Heart right ventricle (tissue), 16 donors: ENCODE results near the gene RAD51C. TPM values are rescaled to one million over a fixed set of nuclear protein-coding genes. Genes with fewer than 3 reads are reported as not detected.
A peak's percentile ranks its signal among the peaks of the same experiment; 100 is the strongest.

Experiments
- ATAC-seq, 8 donors: fragments of 200-7000 bp; cut with Tn5 transposase; one replicate each; pipeline ENCODE4 v1.9.1; 2020; ENCODE audit warnings: mild to moderate bottlenecking in 8 of 8, moderate library complexity in 8 of 8, moderate number of reproducible peaks in 1 of 8
- DNase-seq, 2 donors: peaks; one replicate each; pipeline ENCODE4 v3.0.0-alpha.2; 2020
- H3K27ac ChIP-seq, 10 donors: fragments of 200-600 bp; sonication (generic) in 2 of 10; one replicate each; pipeline versions ENCODE4 v1.5.0 to v1.8.0; 2020 to 2022; ENCODE audit warnings: mild to moderate bottlenecking in 3 of 10
- H3K27me3 ChIP-seq, 7 donors: fragments of 200-600 bp; one replicate each; pipeline ENCODE4 v1.8.0; 2021 to 2022; ENCODE audit warnings: mild to moderate bottlenecking in 2 of 7
- H3K36me3 ChIP-seq, 9 donors: fragments of 200-600 bp; sonication (generic) in 1 of 9; one replicate each; pipeline versions ENCODE4 v1.5.0 to v1.8.0; 2020 to 2022; ENCODE audit warnings: mild to moderate bottlenecking in 2 of 9
- H3K4me1 ChIP-seq, 9 donors: fragments of 200-600 bp; sonication (generic) in 1 of 9; one replicate each; pipeline versions ENCODE4 v1.5.0 to v1.8.0; 2020 to 2022; ENCODE audit warnings: mild to moderate bottlenecking in 4 of 9
- H3K4me3 ChIP-seq, 10 donors: fragments of 200-600 bp; sonication (generic) in 2 of 10; one replicate each; pipeline versions ENCODE4 v1.5.0 to v1.8.0; 2020 to 2022; ENCODE audit warnings: mild to moderate bottlenecking in 7 of 10, moderate library complexity in 2 of 10
- H3K9me3 ChIP-seq, 11 donors: fragments of 200-600 bp in 10 of 11; sonication (generic) in 2 of 11; one replicate each; pipeline versions ENCODE4 v1.5.0 to v1.8.0; 2013 to 2022; ENCODE audit warnings: mild to moderate bottlenecking in 2 of 11, control low read depth in 1 of 11, moderate library complexity in 1 of 11
- WGBS, 2 donors: extraction: QIAGEN DNeasy Blood & Tissue Kit; methylation state at CpG; one replicate each; pipeline ENCODE4 v1.1.7; 2013; ENCODE audit warnings: inconsistent platforms in 1 of 2; 5-methylcytosine and 5-hydroxymethylcytosine counted together
- intact Hi-C, 10 donors: fragments of 100-400 bp; cut with DNase I; formaldehyde crosslinking; loops; one replicate each; pipeline versions ENCODE4 v1.11.1 to v1.14.2; 2022
- polyA plus RNA-seq, 2 donors: library from polyadenylated mRNA; stranded (reverse); fragments of 200-250 nt; gene quantifications; one replicate each; pipeline ENCODE4 v1.2.3, GENCODE V29; 2013
- total RNA-seq, 10 donors: library from RNA; stranded (reverse); fragmentation: NEBNext Ultra II Directional in 3 of 10; extraction: Animal tissue kit (Norgen Biotek cat#: 25700) in 3 of 10; gene quantifications; one replicate each; pipeline versions ENCODE4 v1.2.1 to v1.2.4, GENCODE V29; 2021 to 2023
- TF ChIP-seq, protein P1 (sequence below), 9 donors: fragments of 200-600 bp; sonication (generic) in 2 of 9; IDR thresholded peaks; one replicate each; pipeline versions ENCODE4 v1.5.0 to v1.8.0; 2021 to 2022; ENCODE audit warnings: antibody characterized with exemption in 9 of 9, mild to moderate bottlenecking in 5 of 9, moderate library complexity in 1 of 9
- donor health status: Arrhythmogenic right ventricular cardiomyopathy.
- donor health status: ischemic (EF 13 %, LVEDD 7.1; RV severe dilation, severe dysfunction).
- donor health status: healthy with polysubstance abuse.
- donor health status: DM: no; HTN: yes; CAD: no.
- donor health status: DM: no; HTN: no; CAD: no.
- donor health status: ischemic (EF 25% LVEDD 6.9; RV normal size, moderate dysfunction).
- donor health status: ischemic (EF 25% LVEDD 5.7; RV mildly dilated, moderate dysfunction).
- donor health status: healthy.
- donor health status: DM: yes; HTN: yes; CAD: no.
- donor health status: Ischemic cardiomyopathy.
- donor health status: ischemic (EF 35%, LVEDD 5.7; RV mildly dilated, moderate dysfunction).
- donor health status: nonischemic (EF 11% LVEDD 7.7; RV severe dilation, severe dysfunction).
- donor health status: DM: yes; HTN: yes; CAD: no.
- donor health status: PGD.
- donor health status: ischemic (EF 29% LVEDD 5.4; RV normal size, mild dysfunction).
- donor health status: nonischemic (EF 23%, LVEDD 6.1; RV moderate dilation, normal function).

The RAD51C gene
- total and polyA plus RNA-seq, 12 donors, result 19.4 to 40.7 (median 36.2) TPM

DNA sequence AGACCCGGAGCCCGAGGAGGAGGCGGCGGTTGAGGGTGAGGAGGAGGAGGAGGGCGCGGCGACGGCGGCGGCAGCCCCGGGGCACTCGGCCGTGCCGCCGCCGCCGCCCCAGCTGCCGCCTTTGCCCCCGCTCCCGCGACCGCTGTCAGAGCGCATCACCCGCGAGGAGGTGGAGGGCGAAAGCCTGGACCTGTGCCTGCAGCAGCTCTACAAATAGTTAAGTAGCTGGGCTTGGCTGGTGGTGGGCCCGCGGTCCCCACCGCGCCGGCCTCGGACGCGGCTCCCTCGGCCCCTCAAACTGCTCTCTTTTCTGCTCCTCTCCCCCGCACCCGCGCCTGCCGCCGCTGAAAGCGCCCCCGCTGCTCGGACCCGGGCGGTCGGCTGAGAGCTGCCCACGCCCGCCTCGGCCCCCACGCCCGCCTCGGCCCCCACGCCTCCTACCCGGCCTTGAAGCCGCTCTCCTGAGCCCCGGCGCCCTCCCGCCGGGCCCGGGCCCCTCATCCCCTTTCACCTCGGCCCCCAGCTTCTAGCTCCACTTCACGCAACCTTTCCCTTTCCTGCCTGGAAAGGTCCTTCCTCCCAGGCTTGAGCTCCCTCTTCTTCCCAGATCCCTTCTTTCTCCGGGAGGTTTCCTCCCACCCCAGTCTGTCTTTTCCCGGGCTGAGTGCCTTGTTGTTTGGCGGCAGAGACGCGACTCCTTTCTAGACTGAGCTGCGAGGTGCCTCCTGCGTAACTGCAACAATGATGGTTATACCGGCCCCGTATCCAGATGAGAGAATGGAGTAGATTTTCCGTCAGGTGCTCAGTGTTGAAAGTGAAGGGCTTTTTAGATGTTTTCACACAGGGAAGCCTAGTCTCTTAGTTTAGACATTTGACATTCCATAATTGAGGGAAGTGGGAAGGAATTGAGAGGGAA is 64.1 kb downstream of the RAD51C start:
- TF ChIP-seq, protein P1, sequence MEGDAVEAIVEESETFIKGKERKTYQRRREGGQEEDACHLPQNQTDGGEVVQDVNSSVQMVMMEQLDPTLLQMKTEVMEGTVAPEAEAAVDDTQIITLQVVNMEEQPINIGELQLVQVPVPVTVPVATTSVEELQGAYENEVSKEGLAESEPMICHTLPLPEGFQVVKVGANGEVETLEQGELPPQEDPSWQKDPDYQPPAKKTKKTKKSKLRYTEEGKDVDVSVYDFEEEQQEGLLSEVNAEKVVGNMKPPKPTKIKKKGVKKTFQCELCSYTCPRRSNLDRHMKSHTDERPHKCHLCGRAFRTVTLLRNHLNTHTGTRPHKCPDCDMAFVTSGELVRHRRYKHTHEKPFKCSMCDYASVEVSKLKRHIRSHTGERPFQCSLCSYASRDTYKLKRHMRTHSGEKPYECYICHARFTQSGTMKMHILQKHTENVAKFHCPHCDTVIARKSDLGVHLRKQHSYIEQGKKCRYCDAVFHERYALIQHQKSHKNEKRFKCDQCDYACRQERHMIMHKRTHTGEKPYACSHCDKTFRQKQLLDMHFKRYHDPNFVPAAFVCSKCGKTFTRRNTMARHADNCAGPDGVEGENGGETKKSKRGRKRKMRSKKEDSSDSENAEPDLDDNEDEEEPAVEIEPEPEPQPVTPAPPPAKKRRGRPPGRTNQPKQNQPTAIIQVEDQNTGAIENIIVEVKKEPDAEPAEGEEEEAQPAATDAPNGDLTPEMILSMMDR (IDR thresholded peaks at IDR 0.05), result no peak
- H3K27me3 ChIP-seq, result peaks cover 0 to 88% (median 33%) of the 10 kb centered on the region in 7 donors
- ATAC-seq, result peak in 5 of 8 donors; percentile 8 to 43 (median 23)
- H3K4me3 ChIP-seq, result peak overlapping the region; percentile 24 to 65 (median 58)
- peaks cover 0 to 19% (median 16%) of the 10 kb centered on the region in 9 donors for H3K4me1 ChIP-seq
- H3K27ac ChIP-seq, result no peak overlapping the region
- no peaks in the 10 kb centered on the region for H3K9me3 ChIP-seq
- DNase-seq, result no peak
- intact Hi-C loops, result no loop called here
- no peaks in the 10 kb centered on the region for H3K36me3 ChIP-seq
- WGBS, 2 donors, result 2% methylated on average over 50 to 72 of the region's 72 CpGs

DNA sequence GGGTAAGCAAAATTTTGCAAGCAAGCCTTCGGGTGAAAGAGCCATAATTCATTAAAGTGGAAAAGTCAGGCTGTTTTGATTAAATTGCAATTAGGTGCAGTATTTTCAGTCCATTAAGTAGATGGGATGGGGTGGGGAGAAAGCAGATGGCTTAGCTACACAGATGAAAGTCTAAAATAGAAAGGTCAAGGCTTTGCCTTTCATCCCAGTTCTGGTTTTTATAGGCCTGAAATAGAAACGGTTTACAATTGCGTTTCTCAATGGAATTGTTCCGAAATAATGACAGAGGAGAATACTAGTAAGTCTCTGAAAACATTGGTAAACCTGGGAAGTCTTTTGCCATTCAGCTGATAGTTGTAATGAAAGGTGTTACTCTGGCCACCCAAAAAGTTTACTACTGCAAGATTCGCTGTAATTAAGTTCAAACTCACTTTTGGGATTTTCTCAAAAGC is 64.8 kb downstream of the RAD51C start:
- H3K4me3 ChIP-seq, result peak overlapping the region in 8 of 10 donors; percentile 45 to 65 (median 58)

DNA sequence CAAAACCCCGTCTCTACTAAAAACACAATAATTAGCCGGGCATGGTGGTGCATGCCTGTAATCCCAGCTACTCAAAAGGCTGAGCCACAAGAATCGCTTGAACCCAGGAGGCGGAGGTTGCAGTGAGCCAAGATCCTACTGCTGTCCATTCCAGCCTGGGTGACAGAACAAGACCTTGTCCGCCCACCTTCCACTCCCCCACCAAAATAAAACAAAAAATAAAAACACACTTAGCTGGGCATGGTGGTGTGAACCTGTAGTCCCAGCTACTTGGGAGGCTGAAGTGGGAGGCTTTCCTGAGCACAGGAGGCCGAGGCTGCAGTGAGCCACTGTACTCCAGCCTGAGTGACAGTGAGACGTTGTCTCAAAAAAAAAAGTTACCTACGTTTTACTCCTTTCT is 66.5 kb downstream of the RAD51C start:
- DNase-seq (no peak), ATAC-seq (no peak)
- Histone ChIP-seq H3K4me1 (peaks cover 0 to 19% (median 16%) of the 10 kb centered on the region in 9 donors), H3K4me3 (no peak overlapping the region), H3K36me3 (no peaks in the 10 kb centered on the region), H3K27ac (no peak overlapping the region), H3K9me3 (no peaks in the 10 kb centered on the region), H3K27me3 (peaks cover 0 to 76% (median 38%) of the 10 kb centered on the region in 7 donors)
- WGBS, 2 donors, result 91 to 94% methylated on average over 8 of the region's 8 CpGs
- TF ChIP-seq, protein P1 (IDR thresholded peaks at IDR 0.05), result no peak
- intact Hi-C loops, result no loop called here

More for the DNA sequence above, 64.8 kb downstream of the RAD51C start:
- intact Hi-C loops, result no loop called here
- peaks cover 0 to 89% (median 38%) of the 10 kb centered on the region in 7 donors for H3K27me3 ChIP-seq
- ATAC-seq (no peak), DNase-seq (no peak)
- H3K4me1 ChIP-seq, result peaks cover 0 to 19% (median 16%) of the 10 kb centered on the region in 9 donors
- WGBS, 2 donors, result 49 to 59% methylated on average over 5 of the region's 5 CpGs
- H3K27ac ChIP-seq, result no peak overlapping the region
- H3K9me3 ChIP-seq, result no peaks in the 10 kb centered on the region
- no peaks in the 10 kb centered on the region for H3K36me3 ChIP-seq
- TF ChIP-seq, protein P1 (IDR thresholded peaks at IDR 0.05), result no peak

DNA sequence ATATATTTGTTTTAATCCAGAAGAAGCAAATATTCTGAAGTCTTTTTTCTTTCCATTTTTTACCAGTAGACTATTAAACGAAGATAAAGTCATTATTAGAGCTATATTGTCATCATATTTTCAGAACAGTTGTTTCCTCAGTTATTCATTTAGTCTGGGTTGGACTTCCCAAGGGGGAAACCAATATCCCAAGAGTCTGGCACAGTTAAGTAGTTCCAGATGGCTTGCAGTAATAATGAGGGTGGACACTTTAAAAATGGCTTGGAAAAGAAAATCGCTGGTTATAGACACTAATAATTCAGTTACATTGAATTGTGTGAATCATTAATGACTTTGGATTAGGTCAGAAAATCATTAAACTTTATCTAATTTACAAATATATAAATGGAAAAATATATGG is 67.1 kb downstream of the RAD51C start:
- Histone ChIP-seq H3K4me1 (peaks cover 0 to 19% (median 16%) of the 10 kb centered on the region in 9 donors), H3K27me3 (peaks cover 0 to 70% (median 38%) of the 10 kb centered on the region in 7 donors), H3K36me3 (no peaks in the 10 kb centered on the region), H3K27ac (no peak overlapping the region), H3K9me3 (no peaks in the 10 kb centered on the region), H3K4me3 (no peak overlapping the region)
- 75 to 78% methylated on average over 2 of the region's 2 CpGs for WGBS, 2 donors
- intact Hi-C loops, result no loop called here
- DNase-seq, result no peak
- TF ChIP-seq, protein P1 (IDR thresholded peaks at IDR 0.05), result no peak
- no peak for ATAC-seq
